Mucosa of gallbladder (tissue), 1 donor: ENCODE data around the gene ZBTB47. TPM values are rescaled to one million over a fixed set of nuclear protein-coding genes. Genes with fewer than 3 reads are reported as not detected.

Source experiments
- DNase-seq: peaks from one replicate; pipeline ENCODE4 v3.0.0-alpha.2; 2020; ENCODE audit warnings: low spot score
- total RNA-seq: library from RNA; stranded (reverse); gene quantifications from one replicate; pipeline ENCODE4 v1.2.1, GENCODE V29; 2021
- donor health status: DM: no; HTN: no; CAD: no.

ZBTB47 gene
- total RNA-seq, 1 donor from 2014 or later = 41.2 TPM

DNA sequence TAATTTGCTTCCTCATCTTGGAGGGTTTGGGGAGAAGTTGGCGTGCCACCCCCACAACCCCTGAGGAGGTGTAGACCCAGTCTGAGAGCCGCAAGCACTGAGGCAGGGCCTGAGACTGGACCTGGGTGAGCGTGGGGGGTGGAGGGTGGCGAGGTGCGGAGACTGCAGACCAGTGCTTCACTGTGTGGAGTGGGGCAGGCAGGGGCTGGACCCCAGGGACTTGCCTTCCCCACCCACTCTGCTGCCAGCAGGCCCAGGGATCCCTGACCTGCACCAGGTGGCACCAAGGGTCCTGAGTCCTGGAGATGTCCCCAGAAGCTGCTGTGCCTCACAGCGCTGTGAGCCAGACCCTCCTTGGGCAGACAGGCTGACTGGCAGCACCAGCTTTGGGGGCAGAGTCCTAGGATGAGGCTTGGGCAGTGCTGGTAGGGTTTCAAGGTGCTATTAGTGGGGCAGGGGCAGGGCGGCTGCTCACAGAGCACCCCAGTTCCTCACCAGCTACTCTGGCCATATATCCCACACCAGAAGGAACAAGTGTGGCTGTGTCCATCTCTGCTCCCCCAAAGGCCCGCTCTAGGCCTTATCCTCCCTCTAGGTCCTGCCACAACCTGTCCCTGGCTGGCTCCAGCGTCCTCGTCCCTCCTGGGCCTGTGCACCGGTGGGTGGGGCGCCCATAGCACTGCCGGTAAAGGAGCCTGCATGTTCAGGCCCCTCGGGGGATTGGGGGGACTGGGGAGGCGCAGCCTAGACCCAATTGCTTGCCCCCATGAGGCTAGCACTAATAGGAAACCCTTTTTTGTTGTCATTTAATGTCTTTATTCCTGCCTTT is 11.8 kb downstream of the ZBTB47 start:
- DNase-seq = no peak

DNA sequence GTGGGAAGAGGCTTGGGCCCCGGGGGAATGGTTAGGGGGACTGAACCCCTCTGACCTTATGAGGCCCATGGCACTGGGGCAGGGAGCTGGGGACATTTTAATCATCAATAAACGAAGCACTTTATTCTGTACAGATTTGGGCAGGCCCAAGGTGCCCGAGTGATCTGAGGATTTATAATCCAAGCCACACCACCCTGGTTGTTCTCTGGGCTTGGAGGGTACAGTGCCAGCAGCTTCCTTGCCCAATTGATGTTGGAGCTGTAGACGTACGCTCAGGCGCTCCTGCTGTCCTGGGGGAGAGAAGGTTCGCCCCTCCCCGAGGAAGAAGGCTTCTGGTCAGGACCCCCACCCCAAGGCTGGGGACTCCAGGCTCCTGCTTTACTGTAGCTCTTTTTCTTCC is 12.5 kb downstream of the ZBTB47 start:
- DNase-seq = no peak

DNA sequence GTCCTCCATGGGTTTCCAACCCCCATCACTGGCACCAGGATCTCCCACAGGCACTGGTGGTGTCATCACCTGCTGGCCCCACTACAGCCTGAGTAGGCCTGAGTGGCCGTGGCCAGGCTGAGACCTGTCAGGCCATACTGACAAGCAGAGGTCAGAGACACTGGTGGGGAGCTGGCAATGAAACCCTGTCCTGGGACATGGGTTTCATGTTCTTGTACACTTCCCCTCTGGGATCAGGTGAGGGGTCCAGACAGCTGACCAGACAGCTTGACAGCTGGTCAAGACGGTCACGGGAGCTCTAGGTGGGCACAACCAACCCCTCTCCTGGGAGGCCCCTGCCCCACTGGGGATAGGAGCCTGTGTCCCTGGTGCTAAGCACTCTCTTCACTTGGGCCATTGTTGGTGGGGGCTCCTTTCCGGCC is 13.1 kb downstream of the ZBTB47 start:
- no peak for DNase-seq

DNA sequence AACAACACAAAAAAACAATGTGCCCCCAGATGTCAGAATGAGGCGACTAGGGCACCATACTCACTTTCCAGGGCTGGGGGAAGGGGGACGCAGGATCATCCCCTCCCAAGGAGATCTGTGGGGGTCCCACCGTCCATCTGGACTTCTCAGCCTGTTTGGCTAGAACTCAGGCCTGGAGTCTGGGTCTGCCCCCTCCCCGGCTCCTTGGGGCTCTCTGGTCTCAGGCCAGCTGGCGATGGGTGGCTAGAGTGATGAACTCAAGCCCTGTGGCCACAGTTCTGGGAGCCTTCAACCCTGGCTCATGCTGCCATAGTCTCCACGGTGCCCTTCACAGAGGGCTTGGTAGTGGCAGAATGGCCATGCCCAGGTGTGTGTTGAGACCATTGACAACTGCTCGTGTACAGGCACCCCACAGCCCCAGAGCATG is 13.6 kb downstream of the ZBTB47 start:
- no peak for DNase-seq

DNA sequence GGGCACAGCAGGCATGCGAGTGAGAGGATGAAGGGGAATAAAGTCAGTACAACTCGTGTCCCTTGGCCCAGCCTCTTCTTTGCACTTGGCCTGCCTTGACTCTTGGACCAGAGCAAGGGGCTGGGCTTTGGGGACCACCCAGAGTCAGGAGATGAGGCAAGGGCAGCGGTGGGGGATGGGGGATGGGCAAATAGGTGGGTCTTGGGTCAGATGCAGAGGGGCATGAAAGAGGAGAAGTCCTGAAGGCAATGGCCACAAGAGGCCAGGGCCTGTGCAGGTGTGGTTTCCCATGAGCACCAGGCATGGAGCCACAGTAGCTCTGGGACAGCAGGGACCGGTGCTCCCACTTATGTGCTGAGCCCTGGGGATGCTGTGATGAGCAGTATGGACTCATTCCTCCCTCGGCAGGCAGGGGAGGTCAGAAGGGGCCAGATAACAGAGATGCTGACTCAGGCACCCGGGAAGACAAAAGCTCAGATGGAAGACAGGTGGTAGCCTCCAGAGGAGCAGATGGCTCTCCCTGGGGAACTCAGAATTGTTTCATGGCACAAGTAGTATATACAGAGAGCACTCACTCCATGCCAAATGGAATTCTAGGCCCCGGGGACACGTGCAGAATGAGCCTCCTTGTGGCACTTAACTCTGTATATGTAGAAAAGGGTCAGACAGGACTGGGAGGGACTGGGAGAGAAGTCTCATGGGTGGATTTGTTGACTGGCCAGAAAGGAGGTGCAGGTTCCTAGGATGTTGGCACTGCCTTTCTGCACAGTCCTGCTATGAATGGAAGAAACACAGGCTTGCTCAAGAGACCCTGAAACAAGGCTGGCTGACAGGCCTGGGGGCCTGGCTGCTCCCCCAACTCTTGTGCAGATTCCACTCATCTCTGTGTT is 14.3 kb downstream of the ZBTB47 start:
- DNase-seq = no peak

DNA sequence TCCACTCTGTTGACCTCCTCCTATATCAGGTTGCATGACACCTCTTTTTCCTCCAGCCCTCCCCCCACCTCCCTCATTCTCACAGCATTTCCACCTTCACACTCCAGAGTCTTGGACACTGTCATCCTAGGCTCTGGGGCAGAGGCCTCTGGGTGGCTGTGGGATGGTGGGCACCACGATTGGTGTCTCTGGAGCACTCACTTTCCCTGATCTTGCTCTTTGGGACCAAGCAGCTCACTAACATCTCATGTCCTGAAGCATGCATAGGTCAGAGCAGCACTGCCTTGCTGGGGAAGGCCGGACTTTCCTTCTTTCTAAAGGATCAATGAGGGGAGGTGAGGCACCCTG is 14.9 kb downstream of the ZBTB47 start:
- no peak for DNase-seq

DNA sequence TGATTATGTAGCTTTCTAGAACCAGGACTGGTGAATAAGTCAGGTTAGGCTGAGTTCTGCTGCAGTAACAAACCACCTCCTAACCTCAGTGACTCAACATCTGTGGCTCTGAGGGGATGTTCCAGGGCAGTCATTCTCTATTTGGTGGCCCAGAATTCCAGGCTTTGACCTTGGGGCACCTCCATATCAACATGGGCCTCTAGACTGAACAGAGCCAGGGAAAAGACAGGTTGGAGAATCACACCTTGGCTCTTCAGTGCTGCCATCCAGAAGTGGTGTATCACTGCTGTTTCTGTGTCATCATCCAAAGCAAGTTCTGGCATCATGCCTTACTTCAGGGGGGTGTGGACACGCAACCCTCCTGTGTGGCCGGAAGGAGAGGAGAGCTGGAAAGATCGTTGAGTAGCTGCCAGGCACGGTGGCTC is 15.3 kb downstream of the ZBTB47 start:
- DNase-seq = no peak

DNA sequence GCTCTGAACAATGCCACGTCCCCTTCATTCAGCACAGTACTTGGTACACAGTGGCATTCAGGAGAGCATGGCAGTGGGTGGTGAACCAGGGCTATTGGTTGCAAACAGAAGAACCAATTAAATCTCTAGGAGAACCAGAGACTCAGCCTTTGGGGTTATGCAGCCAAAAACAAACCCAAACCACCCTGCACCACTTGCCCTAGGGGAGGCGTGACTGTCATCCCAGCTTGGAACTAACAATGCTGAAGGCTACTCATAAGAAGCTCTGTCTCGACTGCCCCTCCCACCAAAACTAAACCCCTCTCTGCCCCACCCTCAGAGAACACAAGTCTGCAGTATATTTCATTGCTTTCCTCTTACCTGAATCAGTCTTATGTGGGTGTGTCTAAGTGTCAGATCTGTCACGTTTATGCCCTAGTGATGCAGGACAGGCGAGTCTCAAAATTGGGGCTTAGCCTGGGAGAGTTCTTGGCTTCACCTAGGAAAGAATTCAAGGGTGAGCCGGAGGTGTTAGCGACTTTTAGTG is 16.6 kb downstream of the ZBTB47 start:
- DNase-seq = no peak

DNA sequence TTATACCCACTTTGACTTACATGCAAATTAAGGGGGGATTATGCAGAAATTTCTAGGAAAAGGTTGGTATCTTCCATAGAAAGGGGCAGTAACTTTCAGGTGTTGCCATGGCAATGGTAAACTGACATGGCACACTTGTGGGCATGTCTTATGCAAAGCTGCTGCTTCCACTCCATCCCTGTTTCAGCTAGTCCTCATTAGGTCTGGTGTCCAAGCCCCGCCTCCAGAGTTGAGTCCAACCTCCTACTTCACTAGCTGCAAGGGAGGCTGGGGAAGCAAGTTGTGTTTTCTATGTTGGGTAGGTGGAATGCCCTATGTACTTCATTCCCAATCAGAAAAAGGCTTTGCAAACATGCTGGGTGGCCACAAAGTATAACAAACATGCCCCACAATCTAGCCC is 17.2 kb downstream of the ZBTB47 start:
- no peak for DNase-seq

DNA sequence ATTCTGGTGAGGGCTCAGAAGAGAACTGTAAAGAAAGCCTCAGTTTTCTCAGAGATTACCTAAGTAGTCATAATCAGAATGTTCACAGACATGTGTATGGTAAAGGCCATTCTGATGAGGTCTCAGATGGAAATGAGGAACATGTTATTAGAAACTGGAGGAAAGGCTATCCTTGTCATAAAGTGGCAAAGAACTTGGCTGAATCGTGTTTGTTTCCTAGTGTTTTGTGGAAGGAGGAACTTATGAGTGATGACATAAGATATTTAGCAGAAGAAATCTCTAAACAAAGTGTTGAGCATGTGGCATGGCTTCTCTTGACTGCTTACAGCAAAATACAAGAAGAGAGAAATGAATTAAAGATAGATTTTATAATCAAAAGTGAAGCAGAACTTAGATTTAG is 19.0 kb downstream of the ZBTB47 start:
- DNase-seq = no peak

DNA sequence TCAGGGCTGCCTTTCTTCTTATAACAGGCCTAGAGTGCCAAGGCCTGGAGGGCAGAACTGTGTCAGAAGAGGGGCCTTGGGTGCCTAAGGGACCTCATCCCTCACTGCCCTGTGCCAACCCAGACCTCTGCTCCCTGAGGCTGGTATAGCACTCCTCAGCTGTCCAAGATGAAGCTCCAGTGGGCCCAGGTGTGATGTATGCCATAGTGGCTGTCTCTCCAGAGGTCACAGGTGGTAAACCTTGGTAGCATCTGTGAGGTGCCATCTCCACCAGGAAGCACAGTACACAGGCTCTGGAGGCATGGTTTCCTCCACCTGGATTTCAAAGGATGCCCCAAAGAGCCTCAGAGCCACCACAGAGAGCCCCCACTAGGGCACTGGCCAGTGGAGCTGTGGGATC is 19.6 kb downstream of the ZBTB47 start:
- no peak for DNase-seq

DNA sequence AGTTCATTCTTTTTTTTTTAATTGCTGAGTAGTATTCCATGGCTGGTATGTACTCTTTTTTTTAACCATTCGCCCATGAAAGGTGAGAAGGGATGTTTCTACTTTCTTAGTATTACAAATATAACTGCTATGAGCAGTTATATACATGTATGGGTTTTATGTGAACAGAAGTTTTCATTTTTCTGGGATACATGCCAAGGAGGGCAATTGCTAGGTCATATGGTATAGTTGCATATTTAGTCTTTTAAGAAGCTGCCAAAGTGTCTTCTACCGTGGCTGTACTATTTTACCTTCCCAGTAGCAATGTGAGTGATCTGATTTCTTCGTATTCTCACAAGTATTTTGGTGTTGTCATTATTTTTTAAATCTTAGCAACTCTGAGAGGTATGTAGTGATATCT is 20.6 kb downstream of the ZBTB47 start:
- no peak for DNase-seq

DNA sequence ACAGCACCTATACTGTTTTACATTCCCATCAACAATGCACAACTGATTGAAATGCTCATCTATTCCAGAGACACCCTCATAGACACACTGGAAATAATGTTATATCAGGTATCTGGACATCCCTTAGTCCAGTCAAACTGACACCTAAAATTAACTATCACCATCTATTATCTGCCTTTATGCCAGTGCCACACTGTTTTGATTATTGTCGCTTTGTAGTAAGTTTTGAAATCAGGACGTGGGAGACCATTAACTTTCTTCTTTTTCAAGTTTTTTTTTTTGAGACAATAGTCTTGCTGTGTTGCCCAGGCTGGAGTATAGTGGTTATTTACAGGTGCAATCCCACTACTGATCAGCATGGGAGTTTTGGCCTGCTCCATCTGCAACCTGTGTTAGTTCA is 22.4 kb downstream of the ZBTB47 start:
- no peak for DNase-seq

DNA sequence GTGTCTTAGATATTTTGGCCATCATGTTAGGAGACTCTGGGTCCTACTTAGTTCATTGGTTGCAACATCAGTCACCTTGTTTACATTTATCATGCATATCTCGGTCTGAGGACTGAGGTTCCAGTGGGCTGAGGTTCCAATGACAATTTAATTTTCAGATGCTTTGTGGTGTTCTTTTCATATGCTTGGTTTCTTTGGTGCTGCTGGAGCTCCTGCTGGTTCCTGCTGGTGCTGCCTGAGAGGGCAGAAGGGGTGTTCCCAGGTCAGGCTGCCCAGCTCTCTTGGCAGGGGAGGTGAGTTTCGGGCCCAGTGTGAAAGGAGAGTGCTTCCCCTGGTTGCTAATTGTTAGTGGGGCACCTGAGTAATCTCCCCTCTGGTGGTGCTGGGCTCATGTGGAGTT is 24.9 kb downstream of the ZBTB47 start:
- DNase-seq = no peak

DNA sequence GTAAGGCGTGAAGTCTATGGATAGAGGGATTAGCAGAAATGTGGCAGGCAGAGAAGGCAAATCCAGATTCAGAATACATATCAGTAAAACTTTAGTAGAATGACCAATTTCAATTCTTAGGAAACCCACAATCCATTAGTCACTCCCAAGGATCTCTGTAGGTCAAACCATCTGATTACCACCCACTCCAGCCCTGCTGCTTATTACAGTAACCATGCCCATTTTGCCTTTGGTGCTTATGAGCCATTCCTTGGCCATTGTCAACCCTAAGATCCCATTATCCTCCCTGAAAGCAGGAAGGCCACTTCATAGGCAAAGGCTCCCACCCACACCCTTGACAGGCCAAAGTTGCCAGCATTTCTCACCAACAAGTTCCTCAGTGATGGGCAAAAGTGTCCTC is 26.8 kb downstream of the ZBTB47 start:
- no peak for DNase-seq

DNA sequence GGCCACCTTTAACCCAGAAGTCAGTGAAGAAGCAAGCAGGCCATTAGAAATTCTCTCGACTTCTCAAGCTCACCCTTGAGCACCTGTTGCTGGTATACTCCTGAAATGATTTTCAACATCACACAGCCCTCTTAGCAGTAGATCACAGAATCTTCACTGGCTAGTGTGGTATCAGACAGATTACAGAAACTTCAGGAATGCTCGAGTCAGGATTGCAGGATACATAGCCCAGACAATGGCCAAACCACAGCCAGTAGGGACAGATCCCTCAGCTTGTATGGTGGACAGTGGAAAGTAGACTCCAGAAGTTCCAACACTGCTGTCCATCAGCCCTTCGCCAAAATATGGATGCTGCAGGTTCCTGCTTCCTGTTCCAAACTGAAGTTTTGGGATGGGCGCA is 27.3 kb downstream of the ZBTB47 start:
- DNase-seq = no peak

DNA sequence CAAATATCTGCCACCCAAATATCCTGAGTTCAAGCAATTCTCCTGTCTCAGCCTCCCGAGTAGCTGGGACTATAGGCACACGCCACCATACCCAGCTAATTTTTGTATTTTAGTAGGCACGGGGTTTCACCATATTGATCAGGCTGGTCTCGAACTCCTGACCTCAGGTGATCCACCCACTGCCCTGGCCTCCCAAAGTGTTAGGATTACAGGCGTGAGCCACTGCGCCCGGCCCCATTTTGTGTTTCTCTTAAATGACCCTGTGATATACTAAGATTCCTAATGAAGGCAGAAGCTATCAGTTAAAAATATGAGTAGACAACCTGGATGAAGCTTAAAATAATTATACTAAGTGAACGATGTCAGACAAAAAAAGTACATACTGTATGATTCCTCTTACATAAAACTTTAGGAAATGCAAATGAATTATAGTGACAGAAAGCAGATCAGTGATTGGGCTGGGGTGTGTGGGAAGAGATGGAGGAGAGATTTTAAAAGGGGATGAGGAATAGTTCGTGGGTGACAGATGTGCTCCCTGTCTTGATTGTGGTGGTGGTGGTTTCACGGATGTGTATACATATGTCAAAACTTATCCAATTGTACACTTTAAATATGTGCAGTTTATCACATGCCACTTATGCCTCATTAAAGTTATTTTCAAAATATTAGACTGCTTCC is 28.0 kb downstream of the ZBTB47 start:
- DNase-seq = no peak

DNA sequence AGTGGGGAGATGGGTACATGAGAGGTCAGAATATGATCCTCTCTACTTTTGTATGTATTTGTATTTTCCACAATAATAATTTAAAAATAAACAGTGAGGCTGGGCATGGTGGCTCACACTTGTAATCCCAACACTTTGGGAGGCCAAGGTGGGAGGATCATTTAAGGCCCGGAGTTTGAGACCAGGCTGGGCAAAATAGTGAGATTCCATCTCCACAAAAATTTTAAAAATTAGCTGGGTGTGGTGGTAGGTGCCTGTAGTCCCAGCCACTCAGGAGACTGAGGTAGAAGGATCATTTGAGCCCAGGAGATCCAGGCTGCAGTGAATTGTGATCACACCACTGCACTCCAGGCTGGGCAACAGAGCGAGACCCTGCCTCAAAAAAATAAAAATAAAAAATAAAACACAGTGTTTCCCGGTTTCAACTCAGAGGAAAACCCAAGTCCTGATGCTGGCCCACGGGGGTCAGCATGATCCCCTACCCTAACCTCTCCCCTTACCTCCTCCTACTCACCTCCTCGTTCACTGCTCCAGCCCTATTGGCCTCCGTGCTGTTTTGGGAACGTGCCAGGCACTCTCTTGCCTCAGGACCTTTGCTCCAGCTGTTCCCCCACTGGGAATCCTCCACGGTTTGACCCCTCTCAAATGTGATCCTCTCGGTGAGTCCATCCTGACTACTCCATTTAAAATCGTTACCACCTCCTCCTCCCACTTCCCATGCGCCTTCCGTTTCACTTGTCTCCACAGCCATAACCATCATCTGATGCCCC is 29.0 kb downstream of the ZBTB47 start:
- DNase-seq = no peak

DNA sequence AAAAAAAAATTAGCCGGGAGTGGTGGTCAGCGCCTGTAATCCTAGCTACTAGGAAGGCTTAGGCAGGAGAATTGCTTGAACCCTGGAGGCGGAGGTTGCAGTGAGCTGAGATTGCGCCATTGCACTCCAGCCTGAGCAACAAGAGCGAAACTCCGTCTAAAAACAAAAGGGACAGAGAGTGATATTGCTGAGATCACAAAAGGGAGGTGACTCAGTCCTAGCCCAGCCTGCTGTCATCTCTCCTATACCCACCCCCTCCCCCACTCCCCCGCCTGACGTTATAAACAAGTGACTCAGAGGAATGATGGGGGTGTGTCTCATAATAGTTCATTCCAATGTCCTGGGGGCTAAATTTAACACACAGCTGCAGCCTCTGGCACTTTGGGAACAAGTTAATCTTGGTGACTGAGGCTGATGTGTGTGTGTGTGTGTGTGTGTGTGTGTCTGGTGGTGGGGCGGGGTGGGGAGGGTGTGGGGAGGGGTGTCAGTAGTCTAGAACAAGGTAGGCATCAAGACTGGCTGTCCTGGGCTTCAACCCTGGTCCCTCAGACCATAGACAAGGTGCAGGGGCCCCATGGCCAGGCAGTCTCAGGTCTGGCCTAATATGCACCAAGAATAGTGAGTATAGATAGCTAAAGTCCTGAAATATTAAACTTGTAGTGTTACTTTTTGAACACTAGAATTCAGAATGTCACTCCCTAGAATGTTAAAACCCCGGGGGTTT is 30.5 kb downstream of the ZBTB47 start:
- DNase-seq = peak; percentile 25

DNA sequence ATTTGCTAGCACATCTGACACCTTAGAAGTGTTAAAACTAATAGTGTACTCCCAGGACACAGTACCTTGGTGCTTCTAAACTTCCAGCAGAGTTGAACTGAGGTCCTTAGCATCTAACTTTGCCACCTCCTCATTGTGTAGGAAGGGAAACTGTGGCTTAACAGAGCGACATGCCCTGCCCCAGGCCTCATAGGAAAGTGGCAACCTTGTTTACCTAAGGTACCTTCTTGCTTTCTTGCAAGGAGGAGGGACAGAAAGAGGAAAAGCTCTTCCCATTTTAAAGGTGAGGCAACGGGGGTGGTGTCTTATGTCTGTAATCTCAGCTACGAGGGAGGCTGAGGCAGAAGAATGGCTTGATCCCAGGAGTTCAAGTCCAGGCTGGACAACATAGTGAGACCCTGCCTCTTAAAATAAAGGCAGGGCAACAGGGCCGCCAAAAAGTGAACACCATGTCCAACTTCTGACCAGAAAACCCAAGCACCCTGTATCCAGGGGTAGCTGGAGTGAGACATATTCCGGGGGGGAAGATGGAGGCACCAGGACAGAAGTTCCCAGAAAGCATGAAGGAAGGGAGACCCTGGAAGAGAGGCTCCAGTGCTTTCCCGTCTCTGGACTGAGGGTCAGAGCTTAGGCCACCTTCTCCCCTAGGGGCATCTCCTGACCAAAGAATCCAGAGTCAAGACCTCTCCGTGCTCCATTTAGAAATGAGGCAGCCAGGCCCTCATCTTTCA is 31.3 kb downstream of the ZBTB47 start:
- no peak for DNase-seq
